Esophagus muscularis mucosa (tissue), 4 donors: ENCODE measurements around the gene EBF3. TPM values are rescaled to one million over a fixed set of nuclear protein-coding genes. Genes with fewer than 3 reads are reported as not detected.

Experiments used
- DNase-seq: peaks from one replicate; pipeline ENCODE4 v3.0.0-alpha.2; 2017; ENCODE audit errors: extremely low spot score
- H3K27ac ChIP-seq, 4 donors: fragments of 200-600 bp; sonication (generic); replicated peaks in 1 of 4; 1 replicate in 3 of 4; 2 replicates in 1 of 4; pipeline ENCODE4 v1.5.1; 2016 to 2019; ENCODE audit warnings: mild to moderate bottlenecking in 1 of 4
- H3K27me3 ChIP-seq, 4 donors: fragments of 200-600 bp; sonication (generic); one replicate each; pipeline versions ENCODE4 v1.5.1 to v1.6.0; 2016 to 2019
- H3K36me3 ChIP-seq, 4 donors: fragments of 200-600 bp; sonication (generic); one replicate each; pipeline ENCODE4 v1.5.1; 2016 to 2019
- H3K4me1 ChIP-seq, 4 donors: fragments of 200-600 bp; sonication (generic); one replicate each; pipeline ENCODE4 v1.5.1; 2016 to 2019
- H3K4me3 ChIP-seq, 4 donors: fragments of 200-600 bp; sonication (generic); 1 replicate in 2 of 4; 2 replicates in 2 of 4; pipeline ENCODE4 v1.5.1; 2016 to 2019; ENCODE audit warnings: mild to moderate bottlenecking in 4 of 4, moderate library complexity in 1 of 4
- H3K9me3 ChIP-seq, 4 donors: fragments of 200-600 bp; sonication (generic); 1 replicate in 3 of 4; 2 replicates in 1 of 4; pipeline ENCODE4 v1.5.1; 2016 to 2019
- CTCF ChIP-seq, 3 experiments: fragments of 200-600 bp in 2 of 3; fragments of 450-650 bp in 1 of 3; sonication (generic) in 2 of 3; IDR thresholded peaks; one replicate each; pipeline ENCODE4 v1.5.1; 2017 to 2019; ENCODE audit warnings: antibody characterized with exemption in 3 of 3, mild to moderate bottlenecking in 2 of 3, moderate library complexity in 1 of 3
- EP300 ChIP-seq: sonication (generic); formaldehyde crosslinking; IDR thresholded peaks from one replicate; pipeline ENCODE4 v1.6.1; 2017; ENCODE audit warnings: antibody characterized with exemption
- POLR2A ChIP-seq: fragments of 450-650 bp; IDR thresholded peaks from one replicate; pipeline ENCODE4 v1.6.1; 2017; ENCODE audit warnings: antibody characterized with exemption, moderate library complexity, mild to moderate bottlenecking, low read depth
- POLR2AphosphoS5 ChIP-seq, 2 donors: sonication (generic); formaldehyde crosslinking; IDR thresholded peaks; one replicate each; pipeline ENCODE4 v1.6.1; 2017; ENCODE audit warnings: antibody characterized with exemption in 2 of 2
- WGBS: methylation state at CpG from one replicate; pipeline ENCODE4 v1.1.5; 2018; 5-methylcytosine and 5-hydroxymethylcytosine counted together
- intact Hi-C: fragments of 100-400 bp; cut with DNase I; formaldehyde crosslinking; loops from one replicate; pipeline ENCODE4 v1.15.1; 2023
- total RNA-seq, 4 donors: library from RNA; depleted of rRNA; stranded (reverse); fragments of >200 nt; gene quantifications; one replicate each; pipeline versions ENCODE4 v1.1.0 to v1.2.1, GENCODE V29; 2016

The EBF3 gene
- total RNA-seq, 4 donors from 2014 or later = 2.9 to 7.3 (median 5.2) TPM

GRCh38 chr10:129932182-129932581 lies 31.9 kb downstream of the EBF3 start:
- no peaks in the 10 kb centered on the region for H3K36me3 ChIP-seq
- DNase-seq = no peak
- TF ChIP-seq CTCF (IDR thresholded peaks at IDR 0.05) (no peak), POLR2AphosphoS5 (IDR thresholded peaks at IDR 0.05) (no peak), EP300 (no peak), POLR2A (no peak)
- intact Hi-C loops = no loop called here
- H3K4me3 ChIP-seq = no peak overlapping the region
- 95% methylated on average over 6 of the region's 6 CpGs for WGBS
- H3K27ac ChIP-seq = no peak overlapping the region
- peaks cover 0 to 2% (median 0%) of the 10 kb centered on the region in 4 donors for H3K4me1 ChIP-seq
- no peaks in the 10 kb centered on the region for H3K9me3 ChIP-seq
- peaks cover 0 to 13% (median 0%) of the 10 kb centered on the region in 4 donors for H3K27me3 ChIP-seq

GRCh38 chr10:129929343-129930292 lies 34.5 kb downstream of the EBF3 start:
- TF ChIP-seq POLR2AphosphoS5 (IDR thresholded peaks at IDR 0.05) (no peak), POLR2A (no peak), CTCF (IDR thresholded peaks at IDR 0.05) (peak in 1 of 3 experiments; percentile 3), EP300 (no peak)
- Histone ChIP-seq H3K4me3 (no peak overlapping the region), H3K27ac (no peak overlapping the region), H3K9me3 (no peaks in the 10 kb centered on the region), H3K4me1 (peaks cover 0 to 2% (median 0%) of the 10 kb centered on the region in 4 donors), H3K27me3 (no peaks in the 10 kb centered on the region), H3K36me3 (no peaks in the 10 kb centered on the region)
- DNase-seq = no peak
- WGBS = 82% methylated on average over 12 of the region's 12 CpGs
- intact Hi-C loops = no loop called here

- H3K4me1 ChIP-seq = no peaks in the 10 kb centered on the region
- DNase-seq = no peak
- H3K9me3 ChIP-seq = no peaks in the 10 kb centered on the region
- peaks cover 0 to 3% (median 0%) of the 10 kb centered on the region in 4 donors for H3K27me3 ChIP-seq
- no peak for TF ChIP-seq CTCF (IDR thresholded peaks at IDR 0.05)
- TF ChIP-seq EP300 = no peak
- TF ChIP-seq POLR2AphosphoS5 (IDR thresholded peaks at IDR 0.05) = no peak
- no peak for TF ChIP-seq POLR2A
- 76% methylated on average over 16 of the region's 16 CpGs for WGBS
- H3K36me3 ChIP-seq = no peaks in the 10 kb centered on the region
- intact Hi-C loops = no loop called here
- no peak overlapping the region for H3K4me3 ChIP-seq
- H3K27ac ChIP-seq = no peak overlapping the region
These were observed 36.5 kb downstream of the EBF3 start for GRCh38 chr10:129927351-129928120.

GRCh38 chr10:129926066-129927055 lies 37.7 kb downstream of the EBF3 start:
- peaks cover 0 to 8% (median 0%) of the 10 kb centered on the region in 4 donors for H3K27me3 ChIP-seq
- no peaks in the 10 kb centered on the region for H3K36me3 ChIP-seq
- whole genome bisulfite sequencing = 78% methylated on average over 23 of the region's 29 CpGs
- H3K4me1 ChIP-seq = no peaks in the 10 kb centered on the region
- H3K4me3 ChIP-seq = no peak overlapping the region
- no peaks in the 10 kb centered on the region for H3K9me3 ChIP-seq
- no peak overlapping the region for H3K27ac ChIP-seq
- TF ChIP-seq CTCF (IDR thresholded peaks at IDR 0.05) (no peak), POLR2A (no peak), EP300 (no peak), POLR2AphosphoS5 (IDR thresholded peaks at IDR 0.05) (no peak)
- intact Hi-C loops = no loop called here
- no peak for DNase-seq
